AG09309 (cell line): ENCODE measurements around the gene SPRED2.

Source experiments
- DNase-seq: peaks from one replicate; pipeline ENCODE4 v3.0.0-alpha.2; 2010; ENCODE audit warnings: low read depth
- H3K4me3 ChIP-seq: 2 replicates; pipeline ENCODE4 v1.5.1; 2011; ENCODE audit warnings: mild to moderate bottlenecking, low read depth, low read length, moderate library complexity; ENCODE audit not compliant: control insufficient read depth
- CTCF ChIP-seq: IDR thresholded peaks from 2 replicates; pipeline ENCODE4 v1.5.1; 2011; ENCODE audit warnings: mild to moderate bottlenecking, low read depth, low read length, inconsistent platforms; ENCODE audit not compliant: insufficient read depth, control insufficient read depth; ENCODE audit errors: missing control alignments

Gene SPRED2

DNA sequence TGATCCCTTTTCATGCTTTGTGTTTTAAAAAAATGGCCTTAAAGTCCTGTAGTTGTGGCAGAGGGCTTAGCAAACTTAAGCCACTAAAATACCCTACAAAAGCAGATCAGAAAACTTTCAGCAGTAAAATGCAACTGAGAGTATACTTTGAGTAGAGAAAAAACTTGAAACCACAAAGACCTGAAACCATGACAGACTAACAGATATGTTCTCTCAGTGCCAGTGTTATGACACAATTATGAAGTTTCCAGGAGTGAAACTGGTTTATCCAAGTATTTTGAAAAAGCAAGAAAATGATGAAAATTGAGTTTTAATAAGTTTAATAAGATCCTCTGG is 74.5 kb downstream of the SPRED2 start:
- no peak for DNase-seq
- no peak for TF ChIP-seq CTCF
- no peak overlapping the region for H3K4me3 ChIP-seq

GRCh38 chr2:65357095-65357958 is 75.1 kb downstream of the SPRED2 start:
- no peak for DNase-seq
- no peak for TF ChIP-seq CTCF
- H3K4me3 ChIP-seq = no peak overlapping the region

DNA sequence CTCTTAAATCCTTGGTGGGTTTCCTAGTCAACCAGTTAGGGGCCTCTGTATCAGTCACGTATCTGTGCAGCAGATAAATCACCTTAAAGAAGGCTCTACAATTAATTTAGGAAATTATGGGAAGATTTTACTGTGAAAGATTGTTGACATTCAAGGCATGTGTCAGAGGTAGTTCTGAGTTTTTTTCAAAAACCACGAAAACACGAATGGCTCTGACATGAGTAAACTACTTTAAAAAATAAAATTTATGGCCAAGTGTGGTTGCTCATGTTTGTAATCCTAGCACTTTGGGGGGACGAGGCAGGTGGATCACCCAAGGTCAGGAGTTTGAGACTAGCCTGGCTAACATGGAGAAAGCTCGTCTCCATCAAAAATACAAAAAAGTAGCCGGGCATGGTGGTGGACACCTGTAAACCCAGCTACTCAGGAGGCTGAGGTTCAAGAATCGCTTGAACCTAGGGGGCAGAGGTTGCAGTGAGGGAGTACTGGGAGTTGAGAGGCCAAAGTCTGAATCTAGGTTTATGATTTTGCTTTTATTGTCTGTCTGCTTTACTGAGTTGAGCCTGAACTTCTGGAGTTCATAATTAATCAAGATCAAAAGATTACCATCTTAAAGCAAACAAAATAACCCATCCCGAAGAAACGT is 77.1 kb downstream of the SPRED2 start:
- TF ChIP-seq CTCF = no peak
- no peak for DNase-seq
- no peak overlapping the region for H3K4me3 ChIP-seq

DNA sequence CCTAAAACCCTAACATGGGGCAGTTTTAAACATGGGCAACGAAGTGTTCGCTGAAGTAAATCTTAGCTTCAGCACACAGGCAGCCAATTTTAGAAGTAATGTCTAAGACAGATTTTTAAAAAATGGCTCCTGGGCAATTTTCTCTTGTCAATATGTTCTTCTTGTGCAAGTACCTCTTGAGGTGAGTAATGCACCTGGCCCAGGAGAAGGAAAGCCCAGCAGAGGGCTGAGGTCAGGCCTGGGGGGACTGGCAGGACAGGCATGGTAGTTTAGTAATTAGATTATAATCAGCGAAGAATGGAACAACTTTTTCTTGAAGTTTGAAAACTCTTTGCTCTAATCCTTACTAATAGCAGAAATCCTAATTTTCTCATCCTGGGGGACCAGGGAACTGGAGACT is 77.6 kb downstream of the SPRED2 start:
- H3K4me3 ChIP-seq = no peak overlapping the region
- DNase-seq = no peak
- TF ChIP-seq CTCF = no peak

- no peak for TF ChIP-seq CTCF
- no peak overlapping the region for H3K4me3 ChIP-seq
- no peak for DNase-seq
These were observed 78.5 kb downstream of the SPRED2 start for GRCh38 chr2:65353927-65354326.

GRCh38 chr2:65353046-65353445 is 79.4 kb downstream of the SPRED2 start:
- TF ChIP-seq CTCF = no peak
- H3K4me3 ChIP-seq = no peak overlapping the region
- DNase-seq = no peak
